HG03457 (cell line): ENCODE results near the gene DHX9.

Source experiments
- ATAC-seq: cut with Tn5 transposase; IDR thresholded peaks from one replicate; pipeline ENCODE4 v1.9.1; 2021; ENCODE audit warnings: moderate number of reproducible peaks; ENCODE audit not compliant: unreplicated experiment

DHX9 gene

GRCh38 chr1:182835806-182836205 is 3.3 kb upstream of the DHX9 start:
- no peak for ATAC-seq

GRCh38 chr1:182841368-182841988 is 2.3 kb downstream of the DHX9 start:
- no peak for ATAC-seq

GRCh38 chr1:182842265-182842664 is 3.1 kb downstream of the DHX9 start:
- no peak for ATAC-seq

- no peak for ATAC-seq
Measured at GRCh38 chr1:182845379-182845778, 6.2 kb downstream of the DHX9 start.

DNA sequence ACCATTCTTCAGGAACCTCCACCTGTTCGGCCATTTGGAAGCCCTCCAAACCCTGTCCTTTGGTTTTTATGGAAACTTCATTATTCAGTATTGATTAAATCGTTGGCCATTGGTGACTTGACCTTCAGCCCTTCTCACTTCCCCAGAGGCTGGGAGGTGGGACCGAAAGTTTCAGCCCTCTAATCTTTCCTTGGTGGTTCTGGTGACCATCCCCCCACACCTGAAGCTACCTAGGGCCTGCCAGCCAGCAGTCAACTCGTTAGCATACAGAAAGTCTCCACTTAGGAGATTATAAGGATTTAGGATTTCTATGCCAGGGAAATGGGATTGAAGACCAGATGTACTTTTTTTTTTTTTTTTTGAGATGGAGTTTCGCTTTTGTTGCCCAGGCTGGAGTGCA is 6.7 kb downstream of the DHX9 start:
- ATAC-seq, result no peak

DNA sequence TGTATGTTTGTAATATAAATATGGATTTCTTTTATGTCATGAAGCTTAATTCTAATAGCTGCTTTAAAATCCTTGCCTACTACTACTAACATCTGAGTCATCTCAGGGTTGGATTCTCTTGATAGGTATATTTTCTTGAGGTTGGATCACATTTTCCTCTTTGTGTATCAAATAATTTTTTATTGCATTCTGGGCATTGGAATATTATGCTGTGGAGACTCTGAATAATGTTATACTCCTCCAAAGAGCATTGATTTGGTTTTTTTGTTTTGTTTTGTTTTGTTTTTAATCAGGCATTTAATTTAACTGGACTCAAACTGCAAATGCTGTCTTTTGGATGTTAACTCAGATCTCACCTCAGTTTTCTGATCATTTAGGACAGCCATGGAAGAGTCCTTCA is 8.0 kb downstream of the DHX9 start:
- ATAC-seq, result no peak

GRCh38 chr1:182848736-182849135 is 9.6 kb downstream of the DHX9 start:
- no peak for ATAC-seq

- ATAC-seq, result no peak
Measured at GRCh38 chr1:182850319-182850718, 11.2 kb downstream of the DHX9 start.

DNA sequence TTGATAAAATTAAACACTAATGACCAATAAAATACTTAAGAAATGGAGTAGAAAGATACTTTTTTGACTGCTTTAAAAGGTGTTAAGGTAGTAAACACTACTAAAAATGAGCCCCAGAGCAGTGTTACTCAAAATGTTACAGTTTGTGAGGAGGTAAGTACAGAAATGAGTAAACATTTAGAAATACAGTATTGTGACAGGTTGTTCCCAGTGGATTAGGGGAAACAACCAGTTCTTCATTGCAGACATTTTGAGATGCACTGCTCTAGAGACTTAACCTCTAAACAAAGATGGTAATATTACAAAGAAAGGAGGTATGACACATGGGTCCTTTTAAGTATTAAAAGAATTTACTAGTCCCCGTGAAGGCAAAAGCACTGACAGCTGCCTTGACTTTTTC is 12.7 kb downstream of the DHX9 start:
- ATAC-seq, result no peak

GRCh38 chr1:182855911-182856310 is 16.8 kb downstream of the DHX9 start:
- ATAC-seq, result no peak

GRCh38 chr1:182857212-182857611 is 18.1 kb downstream of the DHX9 start:
- no peak for ATAC-seq

DNA sequence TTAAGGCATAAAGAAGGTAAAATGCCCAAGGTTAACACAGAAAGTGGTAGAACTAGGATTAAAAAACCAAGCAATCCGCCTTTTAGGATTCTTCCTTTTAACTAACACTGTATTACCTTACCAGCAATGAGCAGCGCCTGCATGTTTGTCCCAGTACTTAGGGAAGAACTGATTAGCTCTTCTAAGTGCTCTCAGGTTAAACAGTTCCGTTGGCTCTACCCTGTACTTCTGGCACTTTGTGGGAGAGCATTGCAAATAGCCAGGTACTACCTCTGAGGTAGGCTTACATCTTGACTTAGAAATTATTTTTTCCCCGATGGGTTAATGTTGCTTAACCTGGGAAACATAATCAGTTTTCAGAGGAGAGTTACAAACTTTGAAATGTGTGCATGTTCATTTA is 21.5 kb downstream of the DHX9 start:
- no peak for ATAC-seq

DNA sequence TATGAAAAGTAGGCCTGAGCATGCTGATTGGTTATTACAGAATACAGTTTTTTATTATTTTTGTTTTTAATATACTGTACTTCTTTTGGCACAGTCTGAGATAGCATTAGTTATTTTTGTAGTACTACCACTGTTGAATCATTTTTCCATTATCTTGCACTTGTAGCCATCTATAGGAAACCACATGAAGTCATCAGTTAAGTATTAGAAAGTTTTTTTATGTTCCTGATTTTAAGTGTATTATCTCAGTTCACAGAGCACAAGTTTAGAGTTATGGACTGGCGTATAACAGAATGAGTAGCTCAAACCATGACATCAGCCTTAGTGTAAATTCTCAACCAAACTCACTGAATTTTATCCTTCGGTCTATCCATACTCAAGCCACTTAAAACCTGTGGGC is 22.8 kb downstream of the DHX9 start:
- ATAC-seq, result no peak

DNA sequence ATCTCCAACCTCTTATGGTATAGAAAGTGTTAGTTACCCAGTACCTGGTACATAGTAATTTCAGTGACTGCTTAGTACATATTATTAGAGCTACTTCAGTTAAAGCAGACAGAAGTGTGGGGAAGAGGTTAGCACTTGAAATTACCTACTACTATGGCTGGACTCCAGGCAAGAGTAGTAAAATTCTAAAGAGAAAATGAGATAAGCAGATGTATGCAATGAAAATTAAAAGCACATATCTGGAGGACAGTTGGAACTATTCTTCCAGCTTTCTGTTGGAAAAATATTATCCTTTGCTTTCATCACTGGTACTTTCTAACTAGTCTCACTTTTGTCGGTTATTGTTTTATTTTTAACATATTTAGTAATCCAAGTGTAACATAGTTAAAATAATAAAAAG is 23.7 kb downstream of the DHX9 start:
- ATAC-seq, result no peak

- no peak for ATAC-seq
Measured at GRCh38 chr1:182863940-182864339, 24.8 kb downstream of the DHX9 start.

GRCh38 chr1:182867861-182868260 is 28.7 kb downstream of the DHX9 start:
- no peak for ATAC-seq

DNA sequence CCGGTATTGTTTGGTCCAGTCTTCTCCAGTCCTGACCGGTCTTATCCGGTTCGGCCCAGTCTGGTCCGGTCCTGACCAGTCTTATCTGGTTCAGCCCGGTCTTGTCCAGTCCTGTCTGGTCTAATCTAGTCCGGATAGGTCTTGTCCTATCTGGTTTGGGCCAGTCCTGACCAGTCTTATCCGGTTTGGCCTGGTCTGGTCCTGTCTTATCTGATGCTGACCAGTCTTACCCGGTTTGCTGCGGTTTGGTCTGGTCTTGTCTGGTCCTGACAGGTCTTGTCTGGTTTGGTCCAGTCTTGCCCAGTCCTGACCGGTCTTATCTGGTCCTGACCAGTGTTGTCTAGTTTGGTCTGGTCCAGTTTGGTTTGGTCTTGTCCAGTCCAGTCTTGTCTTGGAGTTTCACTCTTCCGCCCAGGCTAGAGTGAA is 30.1 kb downstream of the DHX9 start:
- ATAC-seq, result no peak

DNA sequence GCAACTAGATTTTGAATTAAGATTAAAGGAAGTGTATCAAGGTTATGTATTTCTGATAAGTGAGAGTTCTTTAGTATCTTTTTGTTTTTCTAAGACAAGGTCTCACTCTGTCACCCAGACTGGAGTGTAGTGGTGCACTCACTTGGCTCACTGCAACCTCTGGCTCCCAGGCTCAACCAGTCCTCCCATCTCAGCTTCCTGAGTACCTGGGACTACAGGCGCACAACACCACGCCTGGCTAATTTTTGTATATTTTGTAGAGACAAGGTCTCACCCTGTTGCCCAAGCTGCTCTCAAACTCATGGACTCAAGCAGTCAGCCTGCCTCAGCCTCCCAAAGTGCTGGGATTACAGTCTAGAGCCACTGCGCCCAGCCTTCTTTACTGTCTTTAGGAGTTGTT is 33.7 kb downstream of the DHX9 start:
- no peak for ATAC-seq

DNA sequence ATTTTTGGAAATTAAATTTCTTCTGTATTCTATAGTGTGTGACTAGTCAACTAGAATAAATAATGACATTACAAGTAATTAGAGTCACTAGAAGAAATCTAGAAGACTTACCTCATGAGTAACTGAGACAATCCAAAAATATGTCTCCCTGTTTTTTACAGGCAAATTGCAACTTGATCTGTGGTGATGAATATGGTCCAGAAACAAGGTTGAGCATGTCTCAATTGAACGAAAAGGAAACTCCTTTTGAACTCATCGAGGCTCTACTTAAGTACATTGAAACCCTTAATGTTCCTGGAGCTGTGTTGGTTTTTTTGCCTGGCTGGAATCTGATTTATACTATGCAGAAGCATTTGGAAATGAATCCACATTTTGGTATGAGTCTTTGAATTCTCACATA is 36.7 kb downstream of the DHX9 start:
- ATAC-seq, result no peak

DNA sequence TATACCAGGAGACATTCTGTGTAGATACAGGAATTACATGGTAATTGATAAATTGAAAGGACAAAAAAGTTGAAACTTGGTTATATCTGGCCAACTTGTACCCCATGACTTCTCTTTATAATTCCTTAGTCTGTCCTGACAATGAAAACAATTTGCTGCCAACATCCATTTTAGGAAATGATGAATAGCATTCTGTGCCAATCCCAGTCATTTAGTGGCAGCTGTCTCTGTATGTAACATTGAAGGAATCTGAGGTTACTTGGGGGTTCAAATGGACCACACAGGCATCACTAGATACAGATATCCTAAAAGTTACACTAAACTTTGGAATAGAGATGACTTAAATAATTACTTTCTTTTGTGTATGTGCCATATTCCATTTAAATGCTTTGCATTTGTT is 38.2 kb downstream of the DHX9 start:
- ATAC-seq, result no peak

GRCh38 chr1:182877842-182878241 is 38.7 kb downstream of the DHX9 start:
- ATAC-seq, result no peak

DNA sequence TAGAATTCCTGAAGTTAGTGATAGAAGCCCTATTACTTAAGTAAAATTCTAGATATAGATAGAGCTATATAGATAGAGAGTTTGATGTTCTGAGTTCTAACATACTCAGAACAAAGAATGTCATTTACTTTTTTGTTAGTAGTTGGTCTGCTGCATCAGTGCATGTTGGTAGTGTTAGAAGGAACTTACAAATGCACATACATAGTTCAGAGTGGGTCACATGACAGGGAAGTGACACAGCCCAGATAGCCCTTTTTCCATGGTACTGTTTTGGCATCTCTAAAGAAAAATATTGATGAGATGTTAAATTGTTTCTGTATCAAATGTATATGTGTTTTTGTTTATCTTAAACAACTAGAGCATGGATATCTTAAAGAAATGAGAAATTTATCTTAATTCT is 45.7 kb downstream of the DHX9 start:
- ATAC-seq, result no peak

GRCh38 chr1:182885591-182885990 is 46.4 kb downstream of the DHX9 start:
- no peak for ATAC-seq

DNA sequence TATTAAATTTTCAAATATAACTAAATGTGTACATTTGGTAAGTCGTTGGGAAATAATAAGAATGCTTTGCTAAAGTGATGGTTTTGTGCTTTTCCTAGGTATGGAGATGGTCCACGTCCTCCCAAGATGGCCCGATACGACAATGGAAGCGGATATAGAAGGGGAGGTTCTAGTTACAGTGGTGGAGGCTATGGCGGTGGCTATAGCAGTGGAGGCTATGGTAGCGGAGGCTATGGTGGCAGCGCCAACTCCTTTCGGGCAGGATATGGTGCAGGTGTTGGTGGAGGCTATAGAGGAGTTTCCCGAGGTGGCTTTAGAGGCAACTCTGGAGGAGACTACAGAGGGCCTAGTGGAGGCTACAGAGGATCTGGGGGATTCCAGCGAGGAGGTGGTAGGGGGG is 47.8 kb downstream of the DHX9 start:
- ATAC-seq, result no peak
